K562 (cell line): ENCODE measurements around the gene AGFG2.

Source experiments
- AFF4 ChIP-seq: sonication (generic); formaldehyde crosslinking; IDR thresholded peaks from 2 replicates; pipeline ENCODE4 v1.8.0; 2023; ENCODE audit warnings: mild to moderate bottlenecking, missing genetic modification reagents
- BRCA1 ChIP-seq, 2 experiments: fragments of 450-650 bp in 1 of 2; sonication (generic) in 1 of 2; formaldehyde crosslinking in 1 of 2; IDR thresholded peaks; 2 replicates each; pipeline versions ENCODE4 v1.5.0 to v1.6.1; 2017 to 2020; ENCODE audit warnings: mild to moderate bottlenecking in 1 of 2, missing genetic modification reagents in 1 of 2
- CHD2 ChIP-seq: IDR thresholded peaks from 2 replicates; pipeline ENCODE4 v1.6.1; 2011; ENCODE audit warnings: low read depth, low read length
- E4F1 ChIP-seq: fragments of 250-450 bp; sonication (Bioruptor Pico); IDR thresholded peaks from 2 replicates; pipeline ENCODE4 v1.5.0; 2021; ENCODE audit warnings: mild to moderate bottlenecking, borderline replicate concordance
- SP1 ChIP-seq: sonication (generic); formaldehyde crosslinking; IDR thresholded peaks from 2 replicates; pipeline ENCODE4 v1.8.1; 2022; ENCODE audit warnings: mild to moderate bottlenecking, missing genetic modification reagents
- ZSCAN29 ChIP-seq: fragments of 450-650 bp; IDR thresholded peaks from 2 replicates; pipeline ENCODE4 v1.6.1; 2017
- TF ChIP-seq, protein P1 (sequence below), 2 experiments: fragments of 450-650 bp; formaldehyde crosslinking in 1 of 2; IDR thresholded peaks; 2 replicates each; pipeline versions ENCODE4 v1.4.0 to v1.6.1; 2014 to 2020; ENCODE audit warnings: mild to moderate bottlenecking in 2 of 2, borderline replicate concordance in 1 of 2, low read depth in 1 of 2
- TF ChIP-seq, protein P2 (sequence below), 3 experiments: IDR thresholded peaks in 2 of 3; conservative IDR thresholded peaks in 1 of 3; 2 replicates each; pipeline ENCODE4 v1.5.1; 2011 to 2012; ENCODE audit warnings: low read length in 3 of 3, mild to moderate bottlenecking in 3 of 3, control low read depth in 2 of 3, improper control_type of control experiment in 1 of 3, inconsistent platforms in 1 of 3, low read depth in 1 of 3, mixed read lengths in 1 of 3, moderate library complexity in 1 of 3; ENCODE audit not compliant: insufficient read depth in 2 of 3

- TF ChIP-seq E4F1 (CRISPR knock-in tag) (no peak), CHD2 (no peak), SP1 (no peak), AFF4 (CRISPR knock-in tag) (no peak), ZSCAN29 (no peak), BRCA1 (IDR thresholded peaks at IDR 0.05) (no peak), BRCA1 (CRISPR knock-in tag; IDR thresholded peaks at IDR 0.05) (no peak)
- TF ChIP-seq, protein P1, sequence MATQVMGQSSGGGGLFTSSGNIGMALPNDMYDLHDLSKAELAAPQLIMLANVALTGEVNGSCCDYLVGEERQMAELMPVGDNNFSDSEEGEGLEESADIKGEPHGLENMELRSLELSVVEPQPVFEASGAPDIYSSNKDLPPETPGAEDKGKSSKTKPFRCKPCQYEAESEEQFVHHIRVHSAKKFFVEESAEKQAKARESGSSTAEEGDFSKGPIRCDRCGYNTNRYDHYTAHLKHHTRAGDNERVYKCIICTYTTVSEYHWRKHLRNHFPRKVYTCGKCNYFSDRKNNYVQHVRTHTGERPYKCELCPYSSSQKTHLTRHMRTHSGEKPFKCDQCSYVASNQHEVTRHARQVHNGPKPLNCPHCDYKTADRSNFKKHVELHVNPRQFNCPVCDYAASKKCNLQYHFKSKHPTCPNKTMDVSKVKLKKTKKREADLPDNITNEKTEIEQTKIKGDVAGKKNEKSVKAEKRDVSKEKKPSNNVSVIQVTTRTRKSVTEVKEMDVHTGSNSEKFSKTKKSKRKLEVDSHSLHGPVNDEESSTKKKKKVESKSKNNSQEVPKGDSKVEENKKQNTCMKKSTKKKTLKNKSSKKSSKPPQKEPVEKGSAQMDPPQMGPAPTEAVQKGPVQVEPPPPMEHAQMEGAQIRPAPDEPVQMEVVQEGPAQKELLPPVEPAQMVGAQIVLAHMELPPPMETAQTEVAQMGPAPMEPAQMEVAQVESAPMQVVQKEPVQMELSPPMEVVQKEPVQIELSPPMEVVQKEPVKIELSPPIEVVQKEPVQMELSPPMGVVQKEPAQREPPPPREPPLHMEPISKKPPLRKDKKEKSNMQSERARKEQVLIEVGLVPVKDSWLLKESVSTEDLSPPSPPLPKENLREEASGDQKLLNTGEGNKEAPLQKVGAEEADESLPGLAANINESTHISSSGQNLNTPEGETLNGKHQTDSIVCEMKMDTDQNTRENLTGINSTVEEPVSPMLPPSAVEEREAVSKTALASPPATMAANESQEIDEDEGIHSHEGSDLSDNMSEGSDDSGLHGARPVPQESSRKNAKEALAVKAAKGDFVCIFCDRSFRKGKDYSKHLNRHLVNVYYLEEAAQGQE (IDR thresholded peaks at IDR 0.05; ENCODE audit: borderline replicate concordance), result no peak
- TF ChIP-seq, protein P1 (CRISPR knock-in tag; IDR thresholded peaks at IDR 0.05; ENCODE audit: low read depth), result no peak
- TF ChIP-seq, protein P2, sequence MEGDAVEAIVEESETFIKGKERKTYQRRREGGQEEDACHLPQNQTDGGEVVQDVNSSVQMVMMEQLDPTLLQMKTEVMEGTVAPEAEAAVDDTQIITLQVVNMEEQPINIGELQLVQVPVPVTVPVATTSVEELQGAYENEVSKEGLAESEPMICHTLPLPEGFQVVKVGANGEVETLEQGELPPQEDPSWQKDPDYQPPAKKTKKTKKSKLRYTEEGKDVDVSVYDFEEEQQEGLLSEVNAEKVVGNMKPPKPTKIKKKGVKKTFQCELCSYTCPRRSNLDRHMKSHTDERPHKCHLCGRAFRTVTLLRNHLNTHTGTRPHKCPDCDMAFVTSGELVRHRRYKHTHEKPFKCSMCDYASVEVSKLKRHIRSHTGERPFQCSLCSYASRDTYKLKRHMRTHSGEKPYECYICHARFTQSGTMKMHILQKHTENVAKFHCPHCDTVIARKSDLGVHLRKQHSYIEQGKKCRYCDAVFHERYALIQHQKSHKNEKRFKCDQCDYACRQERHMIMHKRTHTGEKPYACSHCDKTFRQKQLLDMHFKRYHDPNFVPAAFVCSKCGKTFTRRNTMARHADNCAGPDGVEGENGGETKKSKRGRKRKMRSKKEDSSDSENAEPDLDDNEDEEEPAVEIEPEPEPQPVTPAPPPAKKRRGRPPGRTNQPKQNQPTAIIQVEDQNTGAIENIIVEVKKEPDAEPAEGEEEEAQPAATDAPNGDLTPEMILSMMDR (IDR thresholded peaks at IDR 0.05 in 2 of 3, conservative IDR thresholded peaks at IDR 0.05 in 1 of 3; ENCODE audit: insufficient read depth in 2 of 3, low read depth in 1 of 3, low read length in 3 of 3), result no peak
Measured at GRCh38 chr7:100591596-100591995, 52.6 kb downstream of the AGFG2 start.
